Esophagus (tissue), 2 donors: Measurements from ENCODE around the gene CCSER1. TPM values are rescaled to one million over a fixed set of nuclear protein-coding genes. Genes with fewer than 3 reads are reported as not detected.

Experiments
- H3K27ac ChIP-seq, 2 donors: one replicate each; pipeline ENCODE4 v1.5.1; 2013; ENCODE audit warnings: low read depth in 2 of 2, mild to moderate bottlenecking in 2 of 2, inconsistent platforms in 1 of 2, low read length in 1 of 2, moderate library complexity in 1 of 2
- H3K27me3 ChIP-seq, 2 donors: one replicate each; pipeline ENCODE4 v1.6.1; 2013; ENCODE audit warnings: low read length in 2 of 2, control low read depth in 1 of 2, mild to moderate bottlenecking in 1 of 2; ENCODE audit not compliant: insufficient read depth in 2 of 2, control insufficient read depth in 1 of 2
- H3K36me3 ChIP-seq, 2 donors: one replicate each; pipeline ENCODE4 v1.6.1; 2013; ENCODE audit warnings: low read length in 1 of 2; ENCODE audit not compliant: control insufficient read depth in 2 of 2, insufficient read depth in 2 of 2
- H3K4me1 ChIP-seq, 2 donors: one replicate each; pipeline ENCODE4 v1.6.1; 2013; ENCODE audit warnings: low read length in 1 of 2; ENCODE audit not compliant: control insufficient read depth in 2 of 2, insufficient read depth in 2 of 2
- H3K4me3 ChIP-seq, 2 donors: one replicate each; pipeline ENCODE4 v1.5.1; 2013; ENCODE audit warnings: low read length in 2 of 2, mild to moderate bottlenecking in 2 of 2, low read depth in 1 of 2, moderate library complexity in 1 of 2
- H3K9me3 ChIP-seq, 2 donors: one replicate each; pipeline ENCODE4 v1.6.1; 2013; ENCODE audit warnings: mild to moderate bottlenecking in 2 of 2, low read depth in 1 of 2, low read length in 1 of 2, moderate library complexity in 1 of 2; ENCODE audit not compliant: control insufficient read depth in 2 of 2, insufficient read depth in 1 of 2
- WGBS, 2 donors: extraction: QIAGEN DNeasy Blood & Tissue Kit; methylation state at CpG; one replicate each; pipeline ENCODE4 v1.1.7; 2013; 5-methylcytosine and 5-hydroxymethylcytosine counted together
- polyA plus RNA-seq, 2 donors: library from polyadenylated mRNA; stranded (reverse); fragments of 200-250 nt; gene quantifications; one replicate each; pipeline ENCODE4 v1.2.3, GENCODE V29; 2013
- donor health status: healthy with polysubstance abuse.
- donor health status: Bipolar disorder and iron deficiency.

CCSER1 gene
- polyA plus RNA-seq, 2 donors, result 0.35 to 0.87 TPM

- Histone ChIP-seq H3K4me3 (no peak overlapping the region), H3K36me3 (no peaks in the 10 kb centered on the region), H3K27me3 (no peaks in the 10 kb centered on the region), H3K4me1 (no peaks in the 10 kb centered on the region), H3K27ac (no peak overlapping the region), H3K9me3 (no peaks in the 10 kb centered on the region)
- WGBS, 2 donors, result 60% methylated on average over 1 of the region's 1 CpG
Measured at GRCh38 chr4:91525621-91526020, 1398.4 kb downstream of the CCSER1 start.

- no peak overlapping the region for H3K27ac ChIP-seq
- H3K9me3 ChIP-seq, result no peaks in the 10 kb centered on the region
- H3K4me1 ChIP-seq, result no peaks in the 10 kb centered on the region
- H3K27me3 ChIP-seq, result no peaks in the 10 kb centered on the region
- H3K36me3 ChIP-seq, result no peaks in the 10 kb centered on the region
- H3K4me3 ChIP-seq, result no peak overlapping the region
Measured at GRCh38 chr4:91527056-91527455, 1399.9 kb downstream of the CCSER1 start.

GRCh38 chr4:91567594-91567993 lies 1440.4 kb downstream of the CCSER1 start:
- Histone ChIP-seq H3K4me3 (no peak overlapping the region), H3K27ac (no peak overlapping the region), H3K4me1 (no peaks in the 10 kb centered on the region), H3K27me3 (no peaks in the 10 kb centered on the region), H3K36me3 (no peaks in the 10 kb centered on the region), H3K9me3 (peaks cover 0 to 4% of the 10 kb centered on the region in 2 donors)
- 42 to 60% methylated on average over 1 of the region's 1 CpG for WGBS, 2 donors

- Histone ChIP-seq H3K36me3 (no peaks in the 10 kb centered on the region), H3K27ac (no peak overlapping the region), H3K4me1 (no peaks in the 10 kb centered on the region), H3K4me3 (no peak overlapping the region), H3K9me3 (peaks cover 0 to 3% of the 10 kb centered on the region in 2 donors), H3K27me3 (no peaks in the 10 kb centered on the region)
Measured at GRCh38 chr4:91577864-91578263, 1450.7 kb downstream of the CCSER1 start.

- 35 to 51% methylated on average over 3 of the region's 3 CpGs for WGBS, 2 donors
- H3K27ac ChIP-seq, result no peak overlapping the region
- no peaks in the 10 kb centered on the region for H3K4me1 ChIP-seq
- no peaks in the 10 kb centered on the region for H3K9me3 ChIP-seq
- no peaks in the 10 kb centered on the region for H3K27me3 ChIP-seq
- H3K4me3 ChIP-seq, result no peak overlapping the region
- H3K36me3 ChIP-seq, result no peaks in the 10 kb centered on the region
Measured at GRCh38 chr4:91590260-91590659, 1463.1 kb downstream of the CCSER1 start.

- H3K27me3 ChIP-seq, result no peaks in the 10 kb centered on the region
- 68 to 84% methylated on average over 4 of the region's 4 CpGs for WGBS, 2 donors
- H3K36me3 ChIP-seq, result no peaks in the 10 kb centered on the region
- H3K4me3 ChIP-seq, result no peak overlapping the region
- H3K9me3 ChIP-seq, result no peaks in the 10 kb centered on the region
- H3K4me1 ChIP-seq, result no peaks in the 10 kb centered on the region
- H3K27ac ChIP-seq, result no peak overlapping the region
Measured at GRCh38 chr4:91592125-91592524, 1464.9 kb downstream of the CCSER1 start.

- no peaks in the 10 kb centered on the region for H3K9me3 ChIP-seq
- no peaks in the 10 kb centered on the region for H3K27me3 ChIP-seq
- WGBS, 2 donors, result 42 to 65% methylated on average over 2 of the region's 2 CpGs
- H3K4me1 ChIP-seq, result no peaks in the 10 kb centered on the region
- H3K4me3 ChIP-seq, result no peak overlapping the region
- no peaks in the 10 kb centered on the region for H3K36me3 ChIP-seq
- no peak overlapping the region for H3K27ac ChIP-seq
Measured at GRCh38 chr4:91596718-91597117, 1469.5 kb downstream of the CCSER1 start.

- Histone ChIP-seq H3K36me3 (no peaks in the 10 kb centered on the region), H3K27ac (no peak overlapping the region), H3K4me1 (no peaks in the 10 kb centered on the region), H3K27me3 (no peaks in the 10 kb centered on the region), H3K9me3 (no peaks in the 10 kb centered on the region), H3K4me3 (no peak overlapping the region)
- 82 to 87% methylated on average over 8 of the region's 8 CpGs for WGBS, 2 donors
Measured at GRCh38 chr4:91598696-91599095, 1471.5 kb downstream of the CCSER1 start.

- Histone ChIP-seq H3K9me3 (no peaks in the 10 kb centered on the region), H3K4me3 (no peak overlapping the region), H3K27ac (no peak overlapping the region), H3K36me3 (no peaks in the 10 kb centered on the region), H3K27me3 (no peaks in the 10 kb centered on the region), H3K4me1 (no peaks in the 10 kb centered on the region)
- 90 to 93% methylated on average over 1 of the region's 1 CpG for WGBS, 2 donors
Measured at GRCh38 chr4:91600301-91600700, 1473.1 kb downstream of the CCSER1 start.

GRCh38 chr4:91601401-91601800 lies 1474.2 kb downstream of the CCSER1 start:
- Histone ChIP-seq H3K4me1 (no peaks in the 10 kb centered on the region), H3K4me3 (no peak overlapping the region), H3K27ac (no peak overlapping the region), H3K9me3 (no peaks in the 10 kb centered on the region), H3K27me3 (no peaks in the 10 kb centered on the region), H3K36me3 (no peaks in the 10 kb centered on the region)
- WGBS, 2 donors, result 71 to 73% methylated on average over 1 of the region's 1 CpG
